Activated CD4-positive, alpha-beta T cell treated with anti-CD3 and anti-CD28 coated beads for 1 hour (primary cell): ENCODE measurements around the gene RTL5.
A peak's percentile ranks its signal among the peaks of the same experiment; 100 is the strongest.
"Not testable (repeated sequence)": the region's sequence is repeated elsewhere in the genome, so short reads cannot be mapped to it uniquely, and the experiment has no call there.

ENCODE experiments used
- DNase-seq: peaks from one replicate; pipeline ENCODE4 v3.0.0-alpha.2; 2020

The RTL5 gene

GRCh38 chrX:72131317-72132294, at the start of gene RTL5:
Gene RTL5 (minus strand): TSS chrX:72131915.
- peak; percentile 21 for DNase-seq

- DNase-seq: no peak
These were observed 48.8 kb upstream of the RTL5 start for GRCh38 chrX:72180539-72180938.

DNA sequence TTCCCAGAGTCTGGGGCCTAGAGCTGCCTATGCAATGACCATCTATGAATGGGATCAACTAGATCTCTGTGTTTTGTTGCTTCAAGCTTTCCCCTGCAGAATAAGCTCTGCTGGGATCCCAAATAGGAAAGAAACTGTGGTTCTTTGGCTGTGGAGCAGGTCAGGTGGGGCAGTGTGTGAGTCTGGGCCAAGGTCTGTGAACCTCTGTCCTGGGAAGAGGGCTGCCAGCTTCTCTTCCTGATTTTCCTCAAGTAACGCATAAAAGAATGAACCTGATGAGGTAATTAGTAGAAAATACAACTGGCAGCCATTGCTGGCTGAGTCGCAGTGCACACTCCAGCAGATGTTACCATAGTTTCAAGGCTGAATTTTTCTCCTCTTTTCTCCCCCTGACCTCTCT, 45.3 kb upstream of the RTL5 start:
- DNase-seq: no peak

- not testable (repeated sequence) for DNase-seq
These were observed 44.6 kb upstream of the RTL5 start for GRCh38 chrX:72176289-72176688.

- peak; percentile 8 for DNase-seq
These were observed 37.5 kb upstream of the RTL5 start for GRCh38 chrX:72169008-72169728.

DNA sequence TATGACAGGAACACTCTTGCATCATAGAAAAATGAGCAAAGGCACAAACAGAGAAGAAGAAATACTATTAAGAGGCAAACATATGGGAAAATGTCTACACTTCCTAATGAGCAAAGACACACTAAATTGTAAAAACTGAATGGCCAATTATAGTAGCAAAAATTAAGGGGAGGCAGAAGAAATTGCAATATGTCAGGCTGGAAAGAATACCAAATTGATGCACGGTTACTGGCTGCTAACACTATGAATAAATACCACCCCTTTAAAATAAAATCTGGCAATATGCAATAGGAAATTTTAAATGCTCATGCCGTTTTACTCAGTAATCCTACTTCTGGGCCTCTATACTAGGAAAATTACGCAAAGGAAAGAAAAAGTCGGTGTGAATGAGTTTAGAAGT, 33.8 kb upstream of the RTL5 start:
- DNase-seq: no peak

GRCh38 chrX:72159769-72160168, 28.1 kb upstream of the RTL5 start:
- DNase-seq: no peak

- DNase-seq: no peak
These were observed 27.1 kb upstream of the RTL5 start for GRCh38 chrX:72158773-72159172.

DNA sequence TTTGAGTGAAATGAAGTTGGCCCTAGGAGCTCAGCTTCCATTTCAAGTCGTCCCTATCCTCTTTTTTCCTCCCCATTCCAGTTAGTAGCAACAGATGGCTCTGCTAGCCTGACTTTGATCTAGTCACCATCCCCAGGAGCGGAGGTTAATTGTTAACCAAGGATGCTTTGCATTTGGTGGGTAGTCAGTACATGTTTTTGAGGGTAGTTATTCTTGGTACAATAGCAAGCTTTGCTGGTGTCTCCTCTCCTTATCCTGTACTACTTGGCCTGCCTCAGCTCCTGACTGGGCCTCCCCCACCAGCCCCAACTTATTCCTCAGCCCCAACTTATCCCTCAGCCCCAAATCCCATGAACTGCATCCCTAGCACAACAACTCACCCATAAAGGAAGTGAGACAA, 14.8 kb upstream of the RTL5 start:
- no peak for DNase-seq

DNA sequence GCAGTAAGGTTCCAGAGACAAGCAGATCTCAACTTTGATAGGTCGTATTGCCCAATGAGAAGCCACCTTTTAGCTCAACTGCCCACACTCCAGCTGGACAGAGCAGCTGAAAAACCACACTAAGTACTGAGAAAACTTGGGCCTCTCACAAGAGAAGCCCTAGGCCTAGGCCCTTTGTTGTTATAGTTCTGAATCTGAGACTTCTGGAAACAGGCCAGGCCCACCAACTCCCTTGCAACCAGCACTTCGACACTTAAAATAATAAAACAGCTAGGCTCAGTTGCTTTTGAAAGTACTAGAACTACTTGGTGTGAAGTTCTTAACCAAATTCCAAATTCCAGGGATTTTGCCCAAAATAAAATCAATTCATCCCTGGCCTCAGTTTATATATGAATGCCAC, 13.5 kb upstream of the RTL5 start:
- DNase-seq: no peak

DNA sequence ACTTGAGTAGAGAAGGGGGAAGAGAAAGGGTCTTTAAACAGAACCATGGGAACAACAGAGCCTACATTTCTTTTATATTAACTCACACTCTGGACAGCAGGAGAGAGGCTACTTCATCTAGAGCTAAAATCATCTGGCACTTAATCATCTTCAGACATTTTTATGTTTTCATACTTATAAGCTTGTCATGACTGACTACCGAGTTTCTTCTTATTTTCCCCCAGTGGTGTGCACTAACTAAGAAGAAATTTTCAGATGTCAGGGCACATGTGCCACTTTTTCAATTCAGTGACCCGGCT, 11.8 kb upstream of the RTL5 start:
- DNase-seq: no peak

DNA sequence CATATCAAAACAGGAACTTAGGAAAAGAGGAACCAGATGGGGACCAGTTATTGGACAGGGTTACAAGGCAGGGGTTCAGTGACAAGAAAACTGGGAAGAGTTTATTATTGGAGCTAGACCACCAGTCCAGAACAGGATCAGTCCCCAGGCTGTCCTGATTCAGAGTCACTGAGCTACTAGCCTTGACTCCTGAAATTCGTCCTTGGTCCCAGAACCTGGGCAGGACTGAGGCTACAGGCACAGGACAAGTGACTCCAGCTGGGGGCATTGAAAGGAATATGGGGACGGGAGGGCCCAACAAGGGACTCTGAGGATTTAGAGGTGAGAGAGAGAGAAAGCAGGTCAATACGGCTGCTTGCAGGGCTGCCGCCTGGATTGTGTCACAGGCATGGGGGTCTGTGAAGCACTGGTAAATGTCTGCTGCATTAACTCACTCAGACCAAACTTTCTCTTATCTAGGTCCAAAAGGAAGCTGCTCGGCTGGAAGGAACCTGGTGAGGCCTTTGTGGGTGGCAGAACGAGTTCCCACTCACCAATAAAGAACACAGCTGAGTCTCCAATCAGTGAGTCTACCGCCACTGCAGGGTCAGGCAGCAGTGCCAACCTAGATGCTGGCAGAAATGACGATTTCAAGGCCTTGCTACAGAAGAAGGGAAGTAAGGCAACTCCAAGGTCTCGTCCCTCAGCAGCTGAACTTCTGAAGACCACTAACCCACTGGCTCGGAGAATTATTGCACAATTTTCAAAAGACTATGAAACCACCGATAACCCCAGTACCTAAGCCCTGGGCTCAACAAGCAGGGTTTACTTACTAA, 11.3 kb upstream of the RTL5 start:
- no peak for DNase-seq

GRCh38 chrX:72142094-72142793, 10.5 kb upstream of the RTL5 start:
- no peak for DNase-seq

DNA sequence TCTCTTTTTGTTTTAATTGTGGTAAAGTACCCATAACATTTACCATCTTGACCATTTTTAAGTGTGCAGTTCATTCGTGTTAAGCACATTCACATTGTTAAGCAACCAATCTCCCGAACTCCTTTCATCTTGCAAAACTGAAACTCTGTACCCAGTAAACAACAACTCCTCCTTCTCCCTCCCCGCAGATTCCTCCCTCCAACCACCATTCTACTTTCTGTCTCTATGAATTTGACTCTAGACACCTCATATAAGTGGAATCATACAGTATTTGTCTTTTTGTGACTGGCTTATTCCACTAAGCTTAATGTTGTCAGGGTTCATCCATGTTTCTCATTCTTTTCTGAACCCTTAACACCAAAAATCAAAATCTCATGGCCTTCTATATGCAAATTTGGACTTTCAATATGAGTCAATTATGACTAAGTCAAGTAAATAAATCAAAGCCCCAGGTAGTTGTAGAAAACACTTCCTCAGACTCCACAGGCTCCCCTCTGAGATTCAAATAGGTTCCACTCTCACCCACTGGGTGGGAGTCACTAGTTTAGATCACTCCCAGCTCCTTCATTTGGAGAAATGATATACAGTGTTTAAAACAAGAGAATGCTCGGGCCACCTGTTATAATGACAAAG, 9.8 kb upstream of the RTL5 start:
- no peak for DNase-seq

GRCh38 chrX:72139538-72139937, 7.8 kb upstream of the RTL5 start:
- no peak for DNase-seq

- DNase-seq: no peak
These were observed 6.3 kb upstream of the RTL5 start for GRCh38 chrX:72137846-72138495.

DNA sequence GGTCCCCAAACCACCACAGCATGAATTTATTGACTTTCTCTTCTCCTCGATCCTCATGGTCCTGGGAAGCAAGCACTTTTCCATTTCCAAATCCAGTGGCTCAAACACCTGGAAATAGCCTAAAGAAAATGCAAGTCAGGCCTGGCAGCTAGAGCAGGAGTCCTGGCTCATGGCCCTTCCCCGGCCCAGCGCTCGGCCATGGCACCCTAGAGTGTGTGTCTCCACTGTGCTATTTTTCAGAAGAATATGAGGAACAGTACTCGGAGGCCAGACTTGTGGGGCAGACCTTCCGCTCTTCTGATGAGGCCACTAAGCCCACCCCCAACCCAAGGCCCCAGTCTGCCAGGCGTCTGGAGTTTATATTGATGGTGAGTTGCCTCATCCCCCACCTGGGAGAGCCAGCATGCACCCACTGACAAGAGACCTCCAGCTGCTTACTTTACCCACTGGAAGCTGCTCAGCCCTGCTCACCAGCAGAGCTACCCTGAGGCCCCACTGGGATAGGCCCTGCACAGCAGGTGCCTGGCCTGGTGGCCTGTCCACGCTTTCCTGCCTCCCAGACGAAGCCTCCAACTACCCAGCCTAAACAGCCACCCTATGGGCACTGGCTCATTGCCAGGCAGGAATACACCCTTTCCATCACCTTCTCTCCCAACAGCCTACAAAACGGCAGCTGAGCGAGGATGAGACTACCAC, 2.3 kb upstream of the RTL5 start:
- no peak for DNase-seq

DNA sequence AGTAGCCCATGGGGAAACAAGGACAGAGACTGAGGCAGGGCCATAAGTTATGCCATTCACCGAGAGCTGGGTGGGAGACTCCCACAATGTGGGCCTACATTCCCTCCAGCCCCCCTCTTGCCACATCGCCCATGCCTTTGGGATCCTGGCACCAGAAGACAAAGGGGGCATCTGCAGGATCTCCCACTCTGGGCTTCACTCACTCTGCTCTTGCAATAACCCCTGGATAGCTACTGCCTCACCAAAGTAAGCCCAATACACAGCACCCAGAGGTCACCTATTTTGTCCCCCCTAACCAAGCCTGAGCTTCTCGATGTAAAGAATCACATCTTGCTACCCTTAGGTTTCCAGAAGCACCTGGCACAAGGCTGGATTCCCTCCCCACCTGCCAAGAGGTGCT, 741 bp upstream of the RTL5 start:
- DNase-seq: no peak

DNA sequence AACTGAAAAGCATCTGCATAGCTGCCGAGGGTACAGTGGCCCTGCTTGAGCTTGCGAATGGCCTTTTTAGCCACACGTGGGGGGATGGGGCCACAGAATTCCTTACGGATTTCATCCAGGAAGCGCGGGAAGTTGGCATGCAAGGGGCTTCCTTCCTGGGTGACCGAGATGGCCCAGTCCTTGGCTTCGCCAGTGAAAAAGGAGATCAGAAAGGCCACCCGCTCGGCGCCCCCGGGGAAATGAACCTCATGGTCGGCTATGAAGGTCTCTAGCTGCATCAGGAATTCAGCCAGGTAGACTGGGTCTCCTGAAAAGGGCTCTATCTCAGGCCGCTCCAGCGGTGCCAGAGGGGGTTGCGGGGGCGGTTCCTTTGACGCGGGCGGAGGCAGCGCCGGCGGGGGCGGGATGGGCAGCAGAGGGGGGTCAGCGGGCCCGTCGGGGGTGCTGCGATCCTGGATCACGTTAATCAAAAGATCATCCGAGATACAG, 909 bp downstream of the RTL5 start:
- DNase-seq: no peak

GRCh38 chrX:72130156-72130761, 1.5 kb downstream of the RTL5 start:
- no peak for DNase-seq

DNA sequence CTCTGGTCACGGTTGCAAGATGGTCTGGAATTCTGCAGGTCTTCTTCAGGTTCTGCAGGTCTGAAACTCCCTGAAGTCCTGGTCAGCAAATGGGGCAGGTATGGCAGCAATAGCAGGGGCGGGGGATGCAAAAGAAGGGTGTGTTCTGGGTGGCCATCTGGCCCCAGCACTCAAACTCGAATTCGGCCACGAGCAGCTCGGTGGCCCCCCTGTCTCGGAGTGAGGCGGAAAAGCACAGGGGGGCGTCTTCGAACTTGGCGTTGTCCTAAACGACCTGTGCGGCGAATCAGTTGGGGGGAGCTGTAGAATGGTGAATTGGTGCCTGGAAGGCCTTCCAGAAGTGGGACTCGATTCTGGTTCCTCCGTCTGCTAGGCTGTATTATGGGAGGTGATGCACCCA, 2.1 kb downstream of the RTL5 start:
- DNase-seq: no peak
